GM18520 (cell line): ENCODE data around the gene WDR37.
"Not testable (repeated sequence)": the region's sequence is repeated elsewhere in the genome, so short reads cannot be mapped to it uniquely, and the experiment has no call there.

ENCODE experiments used
- ATAC-seq: cut with Tn5 transposase; IDR thresholded peaks from one replicate; pipeline ENCODE4 v1.9.1; 2021; ENCODE audit not compliant: unreplicated experiment

The WDR37 gene

GRCh38 chr10:1041514-1041913 is 14.7 kb upstream of the WDR37 start:
- no peak for ATAC-seq

GRCh38 chr10:1043532-1043995 is 12.6 kb upstream of the WDR37 start:
- ATAC-seq = peak; percentile 39

GRCh38 chr10:1044146-1044545 is 12.0 kb upstream of the WDR37 start:
- ATAC-seq = no peak

- ATAC-seq = no peak
Measured at GRCh38 chr10:1044964-1045363, 11.2 kb upstream of the WDR37 start.

GRCh38 chr10:1045415-1045814 is 10.8 kb upstream of the WDR37 start:
- no peak for ATAC-seq

- ATAC-seq = no peak
Measured at GRCh38 chr10:1047937-1048336, 8.2 kb upstream of the WDR37 start.

GRCh38 chr10:1048349-1048731 is 7.8 kb upstream of the WDR37 start:
- ATAC-seq = no peak

GRCh38 chr10:1048732-1049424 is 7.3 kb upstream of the WDR37 start, which contains the start of gene IDI1:
Gene IDI1 (minus strand): TSS chr10:1049119. CDS start chr10:1049003, 116 bp downstream.
- peak; percentile 81 for ATAC-seq

GRCh38 chr10:1049425-1049958 is 6.7 kb upstream of the WDR37 start:
- ATAC-seq = no peak

- no peak for ATAC-seq
Measured at GRCh38 chr10:1050145-1050544, 6.0 kb upstream of the WDR37 start.

- ATAC-seq = no peak
Measured at GRCh38 chr10:1050554-1050953, 5.6 kb upstream of the WDR37 start.

GRCh38 chr10:1054684-1055083 is 1.5 kb upstream of the WDR37 start:
- no peak for ATAC-seq

- no peak for ATAC-seq
Measured at GRCh38 chr10:1057106-1057657, 997 bp downstream of the WDR37 start.

GRCh38 chr10:1058017-1058416 is 1.8 kb downstream of the WDR37 start:
- ATAC-seq = no peak

- ATAC-seq = no peak
Measured at GRCh38 chr10:1059902-1060301, 3.7 kb downstream of the WDR37 start.

- ATAC-seq = no peak
Measured at GRCh38 chr10:1061930-1062774, 6.0 kb downstream of the WDR37 start.

GRCh38 chr10:1063232-1063865 is 7.2 kb downstream of the WDR37 start:
- ATAC-seq = no peak

GRCh38 chr10:1064964-1065247 is 8.7 kb downstream of the WDR37 start:
- no peak for ATAC-seq

GRCh38 chr10:1066734-1067133 is 10.5 kb downstream of the WDR37 start:
- not testable (repeated sequence) for ATAC-seq

- ATAC-seq = no peak
Measured at GRCh38 chr10:1068380-1069361, 12.5 kb downstream of the WDR37 start.
